Measurements from ENCODE around the gene ANP32D. TPM values are rescaled to one million over a fixed set of nuclear protein-coding genes. Genes with fewer than 3 reads are reported as not detected.

Gene ANP32D
- polyA plus RNA-seq, 1 of the 3 experiments (the other 2 are of a cell fraction), result not detected

DNA sequence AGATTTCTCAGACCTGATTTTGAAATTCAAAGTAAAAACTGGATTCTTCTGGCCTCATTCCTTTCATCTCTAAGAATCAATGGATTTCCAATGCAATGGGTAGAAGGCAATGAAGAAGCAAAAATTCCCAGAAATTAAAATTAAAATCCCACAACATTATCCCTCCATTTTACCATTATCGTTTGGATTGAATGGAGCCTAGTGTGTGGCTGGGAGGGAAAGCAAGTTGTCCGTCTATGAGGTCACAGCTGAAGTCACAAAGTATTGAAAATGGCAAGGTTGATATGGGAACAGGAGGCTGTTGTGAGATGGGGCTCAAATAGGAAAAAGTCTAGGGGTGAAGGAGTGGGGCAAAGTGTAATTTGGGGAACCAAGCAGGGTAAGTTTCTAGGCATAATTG is 9.8 kb downstream of the ANP32D start, which contains the start of gene C12orf54:
Gene C12orf54, plus strand, starts transcription at position 301 of the 400 bp plus-strand sequence. CDS start 799 bp downstream, outside the sequence.
- Histone ChIP-seq H3K4me1 (ENCODE audit: control insufficient read depth in 1 of 2, insufficient read depth in 2 of 2, low read depth in 1 of 2, low read length in 1 of 2) (no peaks in the 10 kb centered on the region), H3K9me2 (no peaks in the 10 kb centered on the region), H3K27ac (ENCODE audit: low read depth in 2 of 2, low read length in 1 of 2) (no peak within 1 kb of the TSS), H3K9ac (no peak within 1 kb of the TSS), H4K20me1 (ENCODE audit: insufficient read depth) (no peaks in the 10 kb centered on the region), H2AFZ (ENCODE audit: low read depth) (no peak within 1 kb of the TSS), H3K4me3 (ENCODE audit: low read depth in 2 of 2, low read length in 1 of 2) (no peak within 1 kb of the TSS), H3K9me3 (no peaks in the 10 kb centered on the region), H3K79me2 (ENCODE audit: insufficient read depth) (no peaks in the 10 kb centered on the region), H3K36me3 (replicated peaks in 1 of 2; ENCODE audit: control insufficient read depth in 1 of 2, insufficient read depth in 2 of 2, low read length in 1 of 2) (no peaks in the 10 kb centered on the region), H3K27me3 (ENCODE audit: insufficient read depth) (no peaks in the 10 kb centered on the region), H3F3A (replicated peaks; ENCODE audit: insufficient read depth) (no peaks in the 10 kb centered on the region), H3K4me2 (no peak within 1 kb of the TSS)
- no peak for DNase-seq
- ChIA-PET POLR2A (no interaction called here), CTCF (interaction anchor here (0.6 kb wide), 1 partner anchor 105 kb away, joined by 3 read pairs; no protein-coding TSS in a partner anchor)
- WGBS (ENCODE audit: low lambda C conversion rate), result 2% methylated on average over 2 of the region's 2 CpGs
- no peak for TF ChIP-seq ZBTB33 (IDR thresholded peaks at IDR 0.05; ENCODE audit: borderline replicate concordance, low read depth)
- TF ChIP-seq, protein P1, sequence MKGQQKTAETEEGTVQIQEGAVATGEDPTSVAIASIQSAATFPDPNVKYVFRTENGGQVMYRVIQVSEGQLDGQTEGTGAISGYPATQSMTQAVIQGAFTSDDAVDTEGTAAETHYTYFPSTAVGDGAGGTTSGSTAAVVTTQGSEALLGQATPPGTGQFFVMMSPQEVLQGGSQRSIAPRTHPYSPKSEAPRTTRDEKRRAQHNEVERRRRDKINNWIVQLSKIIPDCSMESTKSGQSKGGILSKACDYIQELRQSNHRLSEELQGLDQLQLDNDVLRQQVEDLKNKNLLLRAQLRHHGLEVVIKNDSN (IDR thresholded peaks at IDR 0.05; ENCODE audit: borderline replicate concordance, low read depth), result no peak
- TF ChIP-seq RAD21 (IDR thresholded peaks at IDR 0.05; ENCODE audit: low read length), result no peak
- no peak for TF ChIP-seq MEF2A (IDR thresholded peaks at IDR 0.05; ENCODE audit: borderline replicate concordance, low read depth)
- no peak for TF ChIP-seq NRF1 (IDR thresholded peaks at IDR 0.05; ENCODE audit: low read depth, low read length)
- TF ChIP-seq JUND (IDR thresholded peaks at IDR 0.05), result no peak
- no peak for TF ChIP-seq POLR2AphosphoS5 (IDR thresholded peaks at IDR 0.05; ENCODE audit: low read depth, low read length)
- TF ChIP-seq TAF1 (IDR thresholded peaks at IDR 0.05; ENCODE audit: borderline replicate concordance, low read depth, low read length), result no peak
- TF ChIP-seq MXI1 (IDR thresholded peaks at IDR 0.05; ENCODE audit: low read depth, low read length), result no peak
- no peak for TF ChIP-seq REST (IDR thresholded peaks at IDR 0.05; ENCODE audit: low read depth, low read length)
- TF ChIP-seq NFIC (IDR thresholded peaks at IDR 0.05; ENCODE audit: borderline replicate concordance), result no peak
- no peak for TF ChIP-seq EP300 (IDR thresholded peaks at IDR 0.05; ENCODE audit: borderline replicate concordance in 1 of 2, low read depth in 1 of 2, low read length in 1 of 2)
- no peak for TF ChIP-seq FOXM1 (IDR thresholded peaks at IDR 0.05; ENCODE audit: low read depth)
